Keratinocyte (primary cell): ENCODE data around the gene ZNF217. TPM values are rescaled to one million over a fixed set of nuclear protein-coding genes. Genes with fewer than 3 reads are reported as not detected.
A peak's percentile ranks its signal among the peaks of the same experiment; 100 is the strongest.

ENCODE experiments used
- DNase-seq: peaks from one replicate; pipeline ENCODE4 v3.0.0-alpha.2; 2011; ENCODE audit warnings: low read depth, missing footprints, low spot score
- FAIRE-seq: peaks from 2 replicates; lab custom pipeline; 2011; peaks lifted over from hg19 to GRCh38; lab: Jason Lieb, UNC
- H2AFZ ChIP-seq: 2 replicates; pipeline ENCODE4 v1.6.0; 2012; ENCODE audit warnings: low read length, control low read depth, inconsistent platforms; ENCODE audit not compliant: control insufficient read depth
- H3K27ac ChIP-seq: 2 replicates; pipeline ENCODE4 v1.5.1; 2011; ENCODE audit warnings: low read length; ENCODE audit not compliant: control insufficient read depth, insufficient read depth
- H3K27me3 ChIP-seq: 3 replicates; pipeline ENCODE4 v1.6.0; 2011; ENCODE audit warnings: low read length; ENCODE audit not compliant: control insufficient read depth, insufficient read depth; ENCODE audit errors: extremely low read depth
- H3K36me3 ChIP-seq, 2 experiments: 2 replicates in 1 of 2; 3 replicates in 1 of 2; pipeline ENCODE4 v1.5.1; 2011; ENCODE audit warnings: low read length in 2 of 2, mild to moderate bottlenecking in 1 of 2; ENCODE audit not compliant: control insufficient read depth in 2 of 2, insufficient read depth in 2 of 2; ENCODE audit errors: extremely low read depth in 1 of 2
- H3K4me1 ChIP-seq: 3 replicates; pipeline ENCODE4 v1.5.1; 2011; ENCODE audit warnings: low read length; ENCODE audit not compliant: control insufficient read depth, insufficient read depth; ENCODE audit errors: extremely low read depth
- H3K4me2 ChIP-seq: 3 replicates; pipeline ENCODE4 v1.6.0; 2011; ENCODE audit warnings: low read depth, low read length; ENCODE audit not compliant: control insufficient read depth, insufficient read depth; ENCODE audit errors: extremely low read depth
- H3K4me3 ChIP-seq, 3 experiments: fragments of 200-600 bp in 1 of 3; sonication (generic) in 1 of 3; 2 replicates in 2 of 3; 3 replicates in 1 of 3; pipeline ENCODE4 v1.5.1; 2011 to 2016; ENCODE audit warnings: low read length in 3 of 3, mild to moderate bottlenecking in 3 of 3, control low read depth in 2 of 3, inconsistent platforms in 1 of 3, low read depth in 1 of 3, mixed read lengths in 1 of 3, mixed run types in 1 of 3, moderate library complexity in 1 of 3; ENCODE audit not compliant: control insufficient read depth in 2 of 3, insufficient read depth in 2 of 3; ENCODE audit errors: extremely low read depth in 1 of 3
- H3K79me2 ChIP-seq: 2 replicates; pipeline ENCODE4 v1.6.0; 2012; ENCODE audit warnings: low read length; ENCODE audit not compliant: control insufficient read depth, insufficient read depth
- H3K9ac ChIP-seq: 3 replicates; pipeline ENCODE4 v1.6.0; 2011; ENCODE audit warnings: low read length; ENCODE audit not compliant: control insufficient read depth, insufficient read depth; ENCODE audit errors: extremely low read depth
- H3K9me1 ChIP-seq: 3 replicates; pipeline ENCODE4 v1.6.0; 2011; ENCODE audit warnings: low read length; ENCODE audit not compliant: control insufficient read depth, insufficient read depth; ENCODE audit errors: extremely low read depth
- H3K9me3 ChIP-seq: 2 replicates; pipeline ENCODE4 v1.5.1; 2012; ENCODE audit warnings: low read depth, low read length; ENCODE audit not compliant: control insufficient read depth
- H4K20me1 ChIP-seq: 3 replicates; pipeline ENCODE4 v1.6.0; 2011; ENCODE audit warnings: low read length; ENCODE audit not compliant: control insufficient read depth, insufficient read depth; ENCODE audit errors: extremely low read depth
- CTCF ChIP-seq, 3 experiments: IDR thresholded peaks in 1 of 3; conservative IDR thresholded peaks in 1 of 3; optimal IDR thresholded peaks in 1 of 3; 2 replicates in 2 of 3; 3 replicates in 1 of 3; pipeline versions ENCODE3 to v1.5.1; 2011; ENCODE audit warnings: low read length in 3 of 3, mild to moderate bottlenecking in 3 of 3, moderate library complexity in 2 of 3, control low read depth in 1 of 3, inconsistent platforms in 1 of 3; ENCODE audit not compliant: insufficient read depth in 2 of 3; ENCODE audit errors: extremely low read depth in 1 of 3
- EZH2 ChIP-seq: IDR thresholded peaks from one replicate; pipeline ENCODE4 v1.6.1; 2012; ENCODE audit warnings: inconsistent platforms, mild to moderate bottlenecking, low read length, moderate library complexity
- dilution Hi-C: fragments of 300-500 bp; cut with MboI; formaldehyde crosslinking; loops from one replicate; pipeline ENCODE4 v1.7.0; 2020; ENCODE audit warnings: low sequenced_read_pairs; ENCODE audit not compliant: extremely low pct_ligation_motif_present
- polyA plus RNA-seq, 5 experiments: library from polyadenylated mRNA; depleted of rRNA in 3 of 5; stranded (reverse) in 3 of 5; stranded (forward) in 1 of 5; unstranded in 1 of 5; fragments of >200 nt; gene quantifications; 1 replicate in 1 of 5; 2 replicates in 3 of 5; 3 replicates in 1 of 5; pipeline versions ENCODE4 v1.2.1 to v1.2.3, GENCODE V29; 2011 to 2012; ENCODE audit warnings: missing spikeins in 2 of 5, low read depth in 1 of 5, low replicate concordance in 1 of 5

Gene ZNF217
- polyA plus RNA-seq, 1 donor (not counting 4 experiments of a cell fraction or from before 2014, with no cell fraction given) = 17.3 TPM

GRCh38 chr20:53602661-53603060 lies 9.0 kb upstream of the ZNF217 start:
- Histone ChIP-seq H3K9me3 (no peaks in the 10 kb centered on the region), H3K4me1 (peaks cover 20% of the 10 kb centered on the region), H2AFZ (no peak overlapping the region), H3K9me1 (no peaks in the 10 kb centered on the region), H3K27me3 (no peaks in the 10 kb centered on the region), H3K4me2 (no peak overlapping the region), H4K20me1 (no peaks in the 10 kb centered on the region), H3K9ac (no peak overlapping the region), H3K4me3 (no peak overlapping the region), H3K27ac (no peak overlapping the region), H3K79me2 (peaks cover under 1% of the 10 kb centered on the region), H3K36me3 (no peaks in the 10 kb centered on the region)
- DNase-seq (no peak), FAIRE-seq (no peak)
- TF ChIP-seq CTCF (optimal IDR thresholded peaks at IDR 0.05 in 1 of 3, IDR thresholded peaks at IDR 0.05 in 1 of 3, conservative IDR thresholded peaks at IDR 0.05 in 1 of 3; ENCODE audit: extremely low read depth in 1 of 3, insufficient read depth in 2 of 3, low read length in 3 of 3) (no peak), EZH2 (no peak)
- dilution Hi-C loops = no loop called here

GRCh38 chr20:53599910-53600632 lies 6.4 kb upstream of the ZNF217 start:
- Histone ChIP-seq H3K27me3 (no peaks in the 10 kb centered on the region), H3K27ac (no peak overlapping the region), H3K9ac (no peak overlapping the region), H3K9me1 (no peaks in the 10 kb centered on the region), H4K20me1 (no peaks in the 10 kb centered on the region), H3K9me3 (no peaks in the 10 kb centered on the region), H3K36me3 (no peaks in the 10 kb centered on the region), H3K79me2 (peaks cover 22% of the 10 kb centered on the region), H3K4me1 (peaks cover 22% of the 10 kb centered on the region), H3K4me3 (no peak overlapping the region), H2AFZ (peak overlapping the region; percentile 73), H3K4me2 (no peak overlapping the region)
- dilution Hi-C loops = no loop called here
- FAIRE-seq (no peak), DNase-seq (no peak)
- TF ChIP-seq CTCF (optimal IDR thresholded peaks at IDR 0.05 in 1 of 3, IDR thresholded peaks at IDR 0.05 in 1 of 3, conservative IDR thresholded peaks at IDR 0.05 in 1 of 3; ENCODE audit: extremely low read depth in 1 of 3, insufficient read depth in 2 of 3, low read length in 3 of 3) = no peak
- TF ChIP-seq EZH2 = no peak
